COR-L47 (cell line): ENCODE data around the gene CRYBG2.
"Not testable (repeated sequence)": the region's sequence is repeated elsewhere in the genome, so short reads cannot be mapped to it uniquely, and the experiment has no call there.

Experiments
- DNase-seq: peaks from one replicate; lab custom pipeline; 2025; lab: John Stamatoyannopoulos, UW

CRYBG2 gene

GRCh38 chr1:26353976-26354820 lies at the start of gene CRYBG2:
CRYBG2 (minus strand) TSS chr1:26354130; CDS start chr1:26346657, 7,473 bp downstream.
- no peak for DNase-seq

GRCh38 chr1:26403656-26404055 lies 49.7 kb upstream of the CRYBG2 start:
- no peak for DNase-seq

- no peak for DNase-seq
Measured at GRCh38 chr1:26401891-26402290, 48.0 kb upstream of the CRYBG2 start.

- DNase-seq, result no peak
Measured at GRCh38 chr1:26399034-26399433, 45.1 kb upstream of the CRYBG2 start.

GRCh38 chr1:26395754-26396153 lies 41.8 kb upstream of the CRYBG2 start:
- DNase-seq, result no peak

GRCh38 chr1:26391450-26391849 lies 37.5 kb upstream of the CRYBG2 start:
- DNase-seq, result no peak

GRCh38 chr1:26389604-26390247 lies 35.8 kb upstream of the CRYBG2 start:
- DNase-seq, result no peak

GRCh38 chr1:26388791-26389445 lies 35.0 kb upstream of the CRYBG2 start:
- no peak for DNase-seq

GRCh38 chr1:26387447-26387846 lies 33.5 kb upstream of the CRYBG2 start:
- DNase-seq, result no peak

- DNase-seq, result not testable (repeated sequence)
Measured at GRCh38 chr1:26385063-26385462, 31.1 kb upstream of the CRYBG2 start.

- DNase-seq, result no peak
Measured at GRCh38 chr1:26384076-26384475, 30.1 kb upstream of the CRYBG2 start.

- DNase-seq, result no peak
Measured at GRCh38 chr1:26378879-26379251, 24.9 kb upstream of the CRYBG2 start.

- no peak for DNase-seq
Measured at GRCh38 chr1:26378088-26378878, 24.4 kb upstream of the CRYBG2 start.

- no peak for DNase-seq
Measured at GRCh38 chr1:26376050-26376449, 22.1 kb upstream of the CRYBG2 start.

- DNase-seq, result no peak
Measured at GRCh38 chr1:26375081-26375480, 21.2 kb upstream of the CRYBG2 start.

GRCh38 chr1:26374361-26374760 lies 20.4 kb upstream of the CRYBG2 start:
- not testable (repeated sequence) for DNase-seq

GRCh38 chr1:26373789-26374188 lies 19.9 kb upstream of the CRYBG2 start:
- no peak for DNase-seq

- DNase-seq, result no peak
Measured at GRCh38 chr1:26373281-26373680, 19.4 kb upstream of the CRYBG2 start.

GRCh38 chr1:26372611-26373010 lies 18.7 kb upstream of the CRYBG2 start, which contains the start of gene ZNF683:
ZNF683 (minus strand) TSS chr1:26372750; CDS start chr1:26368571, 4,179 bp downstream.
- not testable (repeated sequence) for DNase-seq

- DNase-seq, result no peak
Measured at GRCh38 chr1:26372039-26372438, 18.1 kb upstream of the CRYBG2 start.

- DNase-seq, result no peak
Measured at GRCh38 chr1:26370591-26371382, 16.9 kb upstream of the CRYBG2 start.
